NT2/D1 (cell line): ENCODE measurements around the gene TRIM71.
"Not testable (repeated sequence)": the region's sequence is repeated elsewhere in the genome, so short reads cannot be mapped to it uniquely, and the experiment has no call there.

Experiments used
- DNase-seq: peaks from one replicate; pipeline ENCODE4 v3.0.0-alpha.2; 2011; ENCODE audit warnings: low read depth, low spot score
- H3K27me3 ChIP-seq: 2 replicates; pipeline ENCODE4 v1.6.0; 2011; ENCODE audit warnings: mild to moderate bottlenecking; ENCODE audit not compliant: insufficient read length, insufficient read depth
- H3K36me3 ChIP-seq: 2 replicates; pipeline ENCODE4 v1.6.1; 2011; ENCODE audit warnings: mild to moderate bottlenecking, low read length, mixed read lengths; ENCODE audit not compliant: insufficient read depth, insufficient read length
- H3K4me1 ChIP-seq: 2 replicates; pipeline ENCODE4 v1.5.1; 2011; ENCODE audit not compliant: insufficient read depth, insufficient read length
- H3K4me3 ChIP-seq: 2 replicates; pipeline ENCODE4 v1.5.1; 2011; ENCODE audit warnings: low read depth; ENCODE audit not compliant: insufficient read length
- H3K9ac ChIP-seq: 2 replicates; pipeline ENCODE4 v1.6.0; 2011; ENCODE audit warnings: low read depth; ENCODE audit not compliant: insufficient read length
- H3K9me3 ChIP-seq: 2 replicates; pipeline ENCODE4 v1.5.1; 2011; ENCODE audit warnings: mild to moderate bottlenecking, low read length; ENCODE audit not compliant: insufficient read depth
- SUZ12 ChIP-seq: IDR thresholded peaks from 2 replicates; pipeline ENCODE4 v1.6.1; 2011; ENCODE audit not compliant: insufficient read length, insufficient read depth; ENCODE audit errors: extremely low read depth
- YY1 ChIP-seq: IDR thresholded peaks from 2 replicates; pipeline ENCODE4 v1.6.1; 2011; ENCODE audit not compliant: insufficient read length, insufficient read depth
- ZNF274 ChIP-seq: IDR thresholded peaks from 2 replicates; pipeline ENCODE4 v1.6.1; 2011; ENCODE audit warnings: mild to moderate bottlenecking, low read depth, low read length

The TRIM71 gene

DNA sequence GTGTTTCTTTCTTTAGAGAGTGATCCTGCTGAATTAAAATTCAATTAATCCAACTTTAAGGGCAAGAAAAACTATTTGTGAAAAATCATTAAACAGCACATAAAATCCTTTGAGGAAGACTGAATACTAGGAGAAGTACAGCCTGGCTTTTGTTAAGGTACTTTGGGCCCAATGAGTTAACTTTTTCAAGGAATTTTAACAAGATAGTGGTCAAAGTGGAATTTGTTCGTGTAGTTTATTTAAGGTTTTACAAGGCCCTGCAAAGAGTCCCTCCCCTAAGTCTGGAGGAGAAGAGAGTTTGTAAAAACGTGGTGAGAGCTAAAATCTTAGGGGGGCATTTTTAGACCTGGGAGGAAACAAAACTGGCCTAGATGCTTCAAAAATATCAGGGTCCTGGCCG is 26.0 kb upstream of the TRIM71 start:
- Histone ChIP-seq H3K9ac (no peak overlapping the region), H3K27me3 (no peaks in the 10 kb centered on the region), H3K36me3 (peaks cover 8% of the 10 kb centered on the region), H3K4me1 (no peaks in the 10 kb centered on the region), H3K9me3 (no peaks in the 10 kb centered on the region), H3K4me3 (no peak overlapping the region)
- no peak for DNase-seq
- TF ChIP-seq ZNF274 (no peak), YY1 (no peak), SUZ12 (no peak)

DNA sequence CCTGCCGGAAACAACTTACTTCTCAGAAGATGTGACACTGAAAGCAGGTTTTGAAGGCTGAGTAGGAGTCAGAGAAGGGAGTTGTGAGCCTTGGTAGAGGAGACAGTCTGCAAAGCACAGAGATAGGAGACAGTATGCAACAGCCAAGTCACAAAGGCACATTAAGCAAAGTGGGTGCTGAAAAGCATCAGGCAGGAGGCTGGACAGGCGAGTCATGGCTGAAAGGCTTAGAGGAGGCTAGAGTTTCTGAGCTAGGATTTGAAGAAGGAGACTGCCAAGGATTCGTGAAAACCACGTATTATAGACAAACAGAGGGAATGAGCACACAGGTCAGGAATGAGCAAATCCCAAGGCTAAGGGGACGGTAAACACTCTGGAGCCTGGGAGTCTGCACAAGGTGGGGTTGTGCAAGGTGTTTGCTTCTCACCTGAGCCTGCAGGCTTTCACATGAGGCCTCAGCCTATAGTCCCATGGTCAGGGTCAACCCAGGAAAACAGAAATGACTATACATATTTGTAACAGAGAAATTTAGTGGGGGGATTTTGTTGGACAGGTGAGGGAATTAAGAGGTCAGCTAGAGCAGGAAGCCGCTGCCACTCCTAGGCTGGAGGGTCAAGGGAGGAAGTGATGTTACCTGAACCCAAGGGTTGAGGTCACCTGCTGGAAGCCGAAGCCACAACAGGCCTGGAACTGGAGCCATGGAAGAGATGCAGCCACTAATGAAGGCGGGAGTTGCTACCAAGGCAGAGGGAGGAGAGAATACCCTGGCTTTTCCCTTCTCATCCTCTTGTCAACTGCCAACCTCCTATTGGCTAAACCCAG is 23.1 kb upstream of the TRIM71 start:
- H3K9ac ChIP-seq: peak overlapping the region; percentile 33
- H3K36me3 ChIP-seq: no peaks in the 10 kb centered on the region
- H3K4me3 ChIP-seq: peak overlapping the region; percentile 1
- H3K9me3 ChIP-seq: no peaks in the 10 kb centered on the region
- H3K27me3 ChIP-seq: no peaks in the 10 kb centered on the region
- DNase-seq: no peak
- peaks cover 4% of the 10 kb centered on the region for H3K4me1 ChIP-seq
- TF ChIP-seq YY1 (no peak), ZNF274 (no peak), SUZ12 (no peak)

DNA sequence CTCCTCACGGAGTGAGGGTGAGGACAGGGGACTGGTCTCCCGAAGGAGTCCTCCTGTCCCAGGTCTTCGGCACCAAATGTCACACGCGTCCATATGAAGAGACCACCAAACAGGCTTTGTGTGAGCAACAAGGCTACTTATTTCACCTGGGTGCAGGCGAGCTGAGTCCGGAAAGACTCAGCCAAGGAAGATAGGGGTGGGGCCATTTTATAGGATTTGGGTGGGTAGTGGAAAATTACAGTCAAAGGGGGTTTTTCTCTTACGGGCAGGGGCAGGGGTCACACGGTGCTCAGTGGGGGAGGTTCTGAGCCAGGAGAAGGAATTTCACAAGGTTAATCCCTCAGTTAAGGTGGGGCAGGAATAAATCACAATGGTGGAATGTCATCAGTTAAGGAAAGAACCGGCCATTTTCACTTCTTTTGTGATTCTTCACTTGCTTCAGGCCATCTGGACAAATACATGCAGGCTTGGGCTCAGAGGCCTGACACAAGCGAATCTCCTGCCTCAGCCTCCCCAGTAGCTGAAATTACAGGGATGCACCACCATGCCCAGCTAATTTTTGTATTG is 21.3 kb upstream of the TRIM71 start:
- DNase-seq, H3K9ac ChIP-seq, H3K36me3 ChIP-seq, H3K4me1 ChIP-seq, H3K27me3 ChIP-seq, H3K9me3 ChIP-seq: not testable (repeated sequence)
- peak overlapping the region; percentile 29 for H3K4me3 ChIP-seq

DNA sequence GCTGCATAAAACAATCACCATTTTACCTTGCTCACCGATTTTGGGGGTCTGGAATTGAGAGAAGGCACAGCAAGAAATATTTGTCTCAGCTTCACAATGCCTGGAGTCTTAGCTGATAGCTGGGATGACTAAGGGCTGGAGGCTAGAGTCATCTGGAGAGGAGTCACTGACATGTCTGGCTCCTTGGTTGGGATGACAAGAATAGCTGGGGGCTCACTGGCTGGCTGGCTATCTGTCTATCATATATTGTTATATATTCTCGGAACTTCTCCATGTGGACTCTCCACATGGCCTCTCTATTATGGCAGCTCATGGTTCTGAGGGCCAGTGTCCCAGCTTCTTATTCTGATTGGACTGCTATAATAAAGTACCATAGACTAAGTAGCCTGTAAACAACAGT is 20.0 kb upstream of the TRIM71 start:
- no peak overlapping the region for H3K9ac ChIP-seq
- TF ChIP-seq SUZ12: no peak
- TF ChIP-seq ZNF274: no peak
- no peak for TF ChIP-seq YY1
- H3K27me3 ChIP-seq: no peaks in the 10 kb centered on the region
- H3K4me1 ChIP-seq: peaks cover 9% of the 10 kb centered on the region
- no peaks in the 10 kb centered on the region for H3K36me3 ChIP-seq
- H3K9me3 ChIP-seq: no peaks in the 10 kb centered on the region
- DNase-seq: no peak
- H3K4me3 ChIP-seq: no peak overlapping the region

DNA sequence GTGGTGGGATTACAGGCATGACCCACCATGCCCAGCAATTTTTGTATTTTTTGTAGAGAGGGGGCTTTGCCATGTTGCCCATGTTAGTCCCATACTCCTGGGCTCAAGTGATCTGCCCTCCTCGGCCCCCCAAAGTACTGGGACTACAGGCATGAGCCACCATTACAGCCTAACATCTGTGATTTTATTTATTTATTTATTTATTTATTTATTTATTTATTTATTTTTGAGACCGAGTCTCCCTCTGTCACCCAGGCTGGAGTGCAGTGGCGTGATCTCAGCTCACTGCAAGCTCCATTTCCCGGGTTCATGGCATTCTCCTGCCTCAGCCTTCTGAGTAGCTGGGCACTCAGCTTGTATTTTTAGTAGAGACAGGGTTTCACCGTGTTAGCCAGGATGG is 16.4 kb upstream of the TRIM71 start:
- not testable (repeated sequence) for DNase-seq, H3K4me3 ChIP-seq, H3K9me3 ChIP-seq, H3K36me3 ChIP-seq, H3K4me1 ChIP-seq, H3K9ac ChIP-seq, H3K27me3 ChIP-seq

DNA sequence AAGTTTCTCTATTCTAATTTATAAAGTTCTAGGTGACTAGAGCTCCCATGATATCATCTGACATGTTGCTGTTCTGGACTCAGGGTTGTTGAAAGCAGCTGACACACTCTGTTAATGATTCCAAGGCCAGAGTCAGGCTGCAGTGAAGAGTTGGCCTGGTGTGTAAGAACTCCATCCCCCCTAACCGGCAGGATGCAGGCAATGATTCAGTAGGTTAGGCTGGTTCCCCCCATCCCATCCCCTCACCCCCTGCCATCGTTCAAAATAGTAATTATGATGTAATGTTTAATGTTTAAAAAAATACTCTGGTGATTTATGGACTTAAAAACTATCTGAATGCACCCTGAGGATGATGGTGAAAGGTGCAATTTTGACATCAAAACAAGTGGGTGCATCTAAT is 4.6 kb upstream of the TRIM71 start:
- peaks cover 16% of the 10 kb centered on the region; the same call in 1 of the 2 replicates for H3K9me3 ChIP-seq
- H3K4me1 ChIP-seq: peaks cover 3% of the 10 kb centered on the region
- peaks cover 11% of the 10 kb centered on the region for H3K36me3 ChIP-seq
- H3K4me3 ChIP-seq: no peak overlapping the region
- no peaks in the 10 kb centered on the region for H3K27me3 ChIP-seq
- TF ChIP-seq SUZ12 (no peak), YY1 (no peak)
- no peak overlapping the region for H3K9ac ChIP-seq
- DNase-seq: no peak

DNA sequence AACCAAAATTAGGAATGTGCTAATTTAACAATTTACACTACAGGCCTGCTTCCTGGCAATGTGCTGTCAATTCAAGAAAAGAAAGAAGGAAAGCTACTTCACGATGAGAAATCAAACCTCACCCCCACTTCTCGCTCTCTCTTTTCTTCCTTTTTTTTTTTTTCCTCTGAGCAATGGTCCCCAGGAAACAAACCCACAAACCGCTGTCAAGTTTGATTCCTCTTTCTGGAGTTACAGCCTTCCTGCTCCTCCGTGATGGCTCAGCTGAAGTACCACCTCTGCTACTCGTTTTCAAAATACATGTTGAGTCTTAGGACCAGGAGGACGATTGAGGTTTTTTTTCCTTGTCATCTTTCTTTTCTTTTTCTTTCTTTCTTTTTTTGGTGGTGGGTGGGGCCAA is 3.4 kb upstream of the TRIM71 start:
- H3K4me3 ChIP-seq: no peak overlapping the region

More for the DNA sequence above, 3.4 kb upstream of the TRIM71 start:
- peaks cover 3% of the 10 kb centered on the region for H3K4me1 ChIP-seq
- TF ChIP-seq SUZ12: no peak
- TF ChIP-seq ZNF274: no peak
- TF ChIP-seq YY1: no peak
- peaks cover 23% of the 10 kb centered on the region for H3K36me3 ChIP-seq
- peaks cover 28% of the 10 kb centered on the region; the same call in 1 of the 2 replicates for H3K9me3 ChIP-seq
- H3K27me3 ChIP-seq: no peaks in the 10 kb centered on the region
- no peak overlapping the region for H3K9ac ChIP-seq
- no peak for DNase-seq
